AG09309 (cell line): ENCODE measurements around the gene BICD1.

Experiments used
- DNase-seq: peaks from one replicate; pipeline ENCODE4 v3.0.0-alpha.2; 2010; ENCODE audit warnings: low read depth
- H3K4me3 ChIP-seq: 2 replicates; pipeline ENCODE4 v1.5.1; 2011; ENCODE audit warnings: mild to moderate bottlenecking, low read depth, low read length, moderate library complexity; ENCODE audit not compliant: control insufficient read depth
- CTCF ChIP-seq: IDR thresholded peaks from 2 replicates; pipeline ENCODE4 v1.5.1; 2011; ENCODE audit warnings: mild to moderate bottlenecking, low read depth, low read length, inconsistent platforms; ENCODE audit not compliant: insufficient read depth, control insufficient read depth; ENCODE audit errors: missing control alignments

The BICD1 gene

DNA sequence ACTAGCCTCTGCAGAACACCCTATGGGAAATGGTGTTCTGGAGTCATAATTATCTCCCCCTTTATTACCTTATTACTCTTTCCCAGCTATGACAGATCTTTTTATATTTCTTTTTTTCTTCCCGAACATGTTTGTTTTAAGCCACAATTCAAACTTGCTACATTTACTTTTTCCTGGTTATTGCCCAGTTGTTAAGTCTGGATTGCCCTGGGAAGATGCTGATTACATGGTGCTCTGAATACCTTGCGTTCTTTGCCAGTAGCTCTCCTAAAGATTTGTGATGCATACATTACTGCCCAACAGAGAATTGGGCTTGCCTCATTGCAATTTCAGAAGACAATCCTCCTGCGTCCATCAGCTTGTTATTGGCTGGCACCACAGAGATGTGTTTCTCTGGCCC is 174.5 kb downstream of the BICD1 start:
- H3K4me3 ChIP-seq, result no peak overlapping the region
- TF ChIP-seq CTCF, result no peak

GRCh38 chr12:32284561-32284960 is 177.9 kb downstream of the BICD1 start:
- TF ChIP-seq CTCF, result no peak
- no peak for DNase-seq
- no peak overlapping the region for H3K4me3 ChIP-seq

More for the DNA sequence above, 174.5 kb downstream of the BICD1 start:
- DNase-seq, result no peak

DNA sequence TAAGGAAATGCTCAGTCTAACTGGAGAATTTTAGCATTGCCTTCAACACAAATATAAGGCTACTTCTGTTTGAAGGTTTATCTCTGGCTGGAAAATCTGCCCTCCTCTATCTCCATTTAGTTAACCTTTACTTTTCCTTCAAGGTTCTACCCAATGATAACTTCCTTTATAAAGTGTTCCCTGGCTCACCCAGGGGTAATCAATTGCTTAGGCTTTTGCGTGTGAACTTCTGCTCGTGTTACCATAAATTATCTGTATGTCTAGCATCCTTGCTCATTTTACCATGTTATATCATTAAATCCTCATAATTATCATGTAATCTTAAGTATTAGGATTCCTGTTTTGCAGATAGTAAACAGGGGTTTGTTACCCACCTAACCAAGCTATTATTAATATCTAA is 178.4 kb downstream of the BICD1 start:
- no peak overlapping the region for H3K4me3 ChIP-seq
- DNase-seq, result no peak
- TF ChIP-seq CTCF, result no peak

- no peak overlapping the region for H3K4me3 ChIP-seq
- TF ChIP-seq CTCF, result no peak
- DNase-seq, result no peak
Observed at GRCh38 chr12:32285489-32285888, 178.8 kb downstream of the BICD1 start.

GRCh38 chr12:32290411-32290810 is 183.8 kb downstream of the BICD1 start:
- DNase-seq, result no peak
- H3K4me3 ChIP-seq, result no peak overlapping the region
- TF ChIP-seq CTCF, result no peak

DNA sequence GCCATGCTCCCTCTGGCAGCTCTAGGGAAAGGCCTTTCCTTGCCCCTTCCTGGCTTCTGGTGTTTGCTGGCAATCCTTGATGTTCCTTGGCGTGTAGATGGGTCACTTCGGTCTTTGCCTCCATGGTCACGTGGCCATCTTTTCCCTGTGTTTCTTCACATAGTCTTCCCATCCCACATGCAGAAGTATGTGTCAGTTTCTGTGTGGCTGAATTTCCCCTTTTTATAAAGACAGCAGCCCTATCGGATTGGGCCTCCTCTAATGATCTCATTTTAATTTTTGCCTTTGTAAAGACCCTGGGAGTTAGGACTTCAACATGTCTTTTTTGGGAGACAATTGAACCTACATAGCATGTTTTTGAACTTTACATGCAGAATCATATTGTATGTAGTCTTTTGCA is 185.5 kb downstream of the BICD1 start:
- no peak for TF ChIP-seq CTCF
- DNase-seq, result no peak
- no peak overlapping the region for H3K4me3 ChIP-seq

DNA sequence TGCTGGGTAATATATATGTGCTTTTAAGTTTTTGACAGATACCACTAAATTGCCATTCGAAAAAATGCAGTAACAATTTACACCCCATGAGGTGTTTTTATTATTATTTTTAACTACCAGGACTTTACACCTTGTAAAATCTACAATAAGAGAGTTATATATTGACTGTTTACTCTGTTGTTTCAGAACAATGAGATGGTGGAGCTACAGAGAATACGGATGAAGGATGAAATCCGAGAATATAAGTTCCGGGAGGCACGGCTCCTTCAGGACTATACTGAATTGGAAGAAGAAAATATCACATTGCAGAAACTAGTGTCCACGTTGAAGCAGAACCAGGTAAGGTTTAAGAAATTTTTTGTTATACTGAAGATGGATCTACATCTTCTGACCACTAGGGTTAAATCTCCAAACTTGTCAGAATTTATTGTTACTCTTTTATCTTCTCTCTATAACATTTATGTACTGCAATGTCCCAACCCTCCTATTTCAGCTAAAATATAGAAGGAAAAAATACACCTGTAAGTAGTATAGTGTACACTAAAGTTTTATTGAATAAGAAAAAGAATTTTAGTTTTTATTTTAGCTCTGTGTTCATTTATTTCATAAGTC is 187.3 kb downstream of the BICD1 start:
- no peak for TF ChIP-seq CTCF
- H3K4me3 ChIP-seq, result no peak overlapping the region
- no peak for DNase-seq
